ENCODE data around the gene MYEOV. TPM values are rescaled to one million over a fixed set of nuclear protein-coding genes. Genes with fewer than 3 reads are reported as not detected.
A peak's percentile ranks its signal among the peaks of the same experiment; 100 is the strongest.

MYEOV gene
- total and polyA plus RNA-seq, 4 donors: 0.37 to 0.82 (median 0.64) TPM

- ATAC-seq (ENCODE audit: insufficient read depth, low FRiP score) (no peak), DNase-seq (peak; percentile 69 to 84 (median 75))
- Histone ChIP-seq H3K36me3 (ENCODE audit: control insufficient read depth in 4 of 4, insufficient read depth in 4 of 4, low read length in 4 of 4) (no peaks in the 10 kb centered on the region), H3K4me1 (ENCODE audit: control insufficient read depth in 5 of 5, insufficient read depth in 5 of 5, low read length in 5 of 5) (peaks cover 0 to 64% (median 26%) of the 10 kb centered on the region in 5 donors), H3K27me3 (ENCODE audit: control insufficient read depth in 3 of 3, insufficient read depth in 3 of 3, low read length in 2 of 3) (no peaks in the 10 kb centered on the region), H3K4me3 (no peak overlapping the region), H3K27ac (ENCODE audit: low read depth in 1 of 2, low read length in 1 of 2) (peak overlapping the region; percentile 81 to 98), H3K9me3 (ENCODE audit: control insufficient read depth in 4 of 4, insufficient read depth in 3 of 4, low read length in 3 of 4) (no peaks in the 10 kb centered on the region), H3K9ac (ENCODE audit: insufficient read depth in 1 of 2, low read length in 2 of 2) (peak overlapping the region in 1 of 2 donors; percentile 44)
- 69 to 75% methylated on average over 17 to 18 of the region's 18 CpGs for WGBS, 2 donors
- TF ChIP-seq CTCF (IDR thresholded peaks at IDR 0.05; ENCODE audit: control extremely low read depth, extremely low read depth): no peak
Measured at GRCh38 chr11:69295995-69296889, 2.3 kb downstream of the MYEOV start.

- DNase-seq (peak; percentile 96 to 97 (median 96)), ATAC-seq (ENCODE audit: insufficient read depth, low FRiP score) (peak; percentile 70)
- TF ChIP-seq CTCF (IDR thresholded peaks at IDR 0.05; ENCODE audit: control extremely low read depth, extremely low read depth): no peak
- Histone ChIP-seq H3K4me3 (no peak overlapping the region), H3K27me3 (ENCODE audit: control insufficient read depth in 3 of 3, insufficient read depth in 3 of 3, low read length in 2 of 3) (no peaks in the 10 kb centered on the region), H3K36me3 (ENCODE audit: control insufficient read depth in 4 of 4, insufficient read depth in 4 of 4, low read length in 4 of 4) (no peaks in the 10 kb centered on the region), H3K27ac (ENCODE audit: low read depth in 1 of 2, low read length in 1 of 2) (peak overlapping the region; percentile 81 to 98), H3K9me3 (ENCODE audit: control insufficient read depth in 4 of 4, insufficient read depth in 3 of 4, low read length in 3 of 4) (peaks cover 0 to 2% (median 0%) of the 10 kb centered on the region in 4 donors), H3K4me1 (ENCODE audit: control insufficient read depth in 5 of 5, insufficient read depth in 5 of 5, low read length in 5 of 5) (peaks cover 2 to 73% (median 31%) of the 10 kb centered on the region in 5 donors), H3K9ac (ENCODE audit: insufficient read depth in 1 of 2, low read length in 2 of 2) (peak overlapping the region; percentile 16 to 70)
- WGBS, 2 donors: 3 to 4% methylated on average over 18 of the region's 18 CpGs
Measured at GRCh38 chr11:69296890-69297786, 3.2 kb downstream of the MYEOV start.

DNA sequence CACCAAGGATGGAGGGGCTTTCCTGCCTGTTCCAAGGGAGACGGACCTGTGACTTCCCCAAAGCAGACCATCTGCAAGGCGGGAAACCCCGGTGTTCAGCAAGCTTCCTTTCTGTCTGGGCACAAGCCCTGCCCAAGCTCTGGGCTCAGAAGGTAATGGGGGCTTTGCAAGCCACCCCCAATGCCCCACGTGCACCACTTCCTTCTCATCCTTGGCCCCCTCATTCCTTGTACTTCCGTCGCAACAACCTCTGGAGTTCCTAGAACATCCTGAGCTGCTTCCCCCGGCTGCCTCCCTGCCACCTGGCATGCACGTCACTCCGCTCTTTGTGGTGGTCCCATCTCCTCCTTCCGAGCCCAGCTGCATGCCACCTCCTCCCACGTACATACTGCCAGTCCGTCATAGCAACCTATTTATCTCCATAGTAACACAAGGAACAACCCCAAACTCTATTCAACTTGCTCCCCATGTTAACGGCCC lies 3.9 kb downstream of the MYEOV start:
- Histone ChIP-seq H3K9ac (ENCODE audit: insufficient read depth in 1 of 2, low read length in 2 of 2) (peak overlapping the region; percentile 16 to 70), H3K4me1 (ENCODE audit: control insufficient read depth in 5 of 5, insufficient read depth in 5 of 5, low read length in 5 of 5) (peaks cover 4 to 70% (median 31%) of the 10 kb centered on the region in 5 donors), H3K27ac (ENCODE audit: low read depth in 1 of 2, low read length in 1 of 2) (peak overlapping the region; percentile 51 to 98), H3K9me3 (ENCODE audit: control insufficient read depth in 4 of 4, insufficient read depth in 3 of 4, low read length in 3 of 4) (peaks cover 0 to 2% (median 0%) of the 10 kb centered on the region in 4 donors), H3K27me3 (ENCODE audit: control insufficient read depth in 3 of 3, insufficient read depth in 3 of 3, low read length in 2 of 3) (no peaks in the 10 kb centered on the region), H3K4me3 (no peak overlapping the region), H3K36me3 (ENCODE audit: control insufficient read depth in 4 of 4, insufficient read depth in 4 of 4, low read length in 4 of 4) (no peaks in the 10 kb centered on the region)
- 8 to 34% methylated on average over 13 of the region's 13 CpGs for WGBS, 2 donors
- DNase-seq: peak; percentile 60 to 69 (median 65)
- TF ChIP-seq CTCF (IDR thresholded peaks at IDR 0.05; ENCODE audit: control extremely low read depth, extremely low read depth): no peak
- peak; percentile 0 for ATAC-seq (ENCODE audit: insufficient read depth, low FRiP score)

Measured in lung (tissue), 12 donors.